ENCODE measurements around the gene CERS6. TPM values are rescaled to one million over a fixed set of nuclear protein-coding genes. Genes with fewer than 3 reads are reported as not detected.
"Not testable (repeated sequence)": the region's sequence is repeated elsewhere in the genome, so short reads cannot be mapped to it uniquely, and the experiment has no call there.

CERS6 gene
- total RNA-seq, 2 donors from 2014 or later = 13.7 to 15.8 TPM

- no peaks in the 10 kb centered on the region for H3K27me3 ChIP-seq (replicated peaks; ENCODE audit: insufficient read depth)
- no peak for TF ChIP-seq CTCF (IDR thresholded peaks at IDR 0.05)
- no peaks in the 10 kb centered on the region for H3K36me3 ChIP-seq
- no peak for DNase-seq (ENCODE audit: low spot score)
- no peaks in the 10 kb centered on the region for H3K9me3 ChIP-seq
- H3K4me1 ChIP-seq (ENCODE audit: control insufficient read depth in 1 of 2, low read depth in 2 of 2) = no peaks in the 10 kb centered on the region
- ATAC-seq (ENCODE audit: insufficient number of reproducible peaks, low FRiP score, low read depth) = no peak
- no peak overlapping the region for H3K27ac ChIP-seq
- H3K4me3 ChIP-seq = no peak overlapping the region
Measured at GRCh38 chr2:168787098-168787781, 331.2 kb downstream of the CERS6 start.

- no peak overlapping the region for H3K27ac ChIP-seq
- no peaks in the 10 kb centered on the region for H3K36me3 ChIP-seq
- TF ChIP-seq CTCF (IDR thresholded peaks at IDR 0.05) = no peak
- no peaks in the 10 kb centered on the region for H3K9me3 ChIP-seq
- ATAC-seq (ENCODE audit: insufficient number of reproducible peaks, low FRiP score, low read depth) (no peak), DNase-seq (ENCODE audit: low spot score) (no peak)
- H3K27me3 ChIP-seq (replicated peaks; ENCODE audit: insufficient read depth) = no peaks in the 10 kb centered on the region
- no peaks in the 10 kb centered on the region for H3K4me1 ChIP-seq (ENCODE audit: control insufficient read depth in 1 of 2, low read depth in 2 of 2)
- H3K4me3 ChIP-seq = no peak overlapping the region
Measured at GRCh38 chr2:168787782-168788376, 331.8 kb downstream of the CERS6 start.

- ATAC-seq (ENCODE audit: insufficient number of reproducible peaks, low FRiP score, low read depth) (no peak), DNase-seq (ENCODE audit: low spot score) (no peak)
- Histone ChIP-seq H3K4me3 (no peak overlapping the region), H3K9me3 (no peaks in the 10 kb centered on the region), H3K4me1 (ENCODE audit: control insufficient read depth in 1 of 2, low read depth in 2 of 2) (no peaks in the 10 kb centered on the region), H3K27me3 (replicated peaks; ENCODE audit: insufficient read depth) (no peaks in the 10 kb centered on the region), H3K27ac (no peak overlapping the region), H3K36me3 (no peaks in the 10 kb centered on the region)
- TF ChIP-seq CTCF (IDR thresholded peaks at IDR 0.05) = no peak
Measured at GRCh38 chr2:168789776-168790175, 333.7 kb downstream of the CERS6 start.

- ATAC-seq (ENCODE audit: insufficient number of reproducible peaks, low FRiP score, low read depth) (no peak), DNase-seq (ENCODE audit: low spot score) (no peak)
- Histone ChIP-seq H3K9me3 (no peaks in the 10 kb centered on the region), H3K27me3 (replicated peaks; ENCODE audit: insufficient read depth) (no peaks in the 10 kb centered on the region), H3K27ac (no peak overlapping the region), H3K4me3 (no peak overlapping the region), H3K36me3 (no peaks in the 10 kb centered on the region), H3K4me1 (ENCODE audit: control insufficient read depth in 1 of 2, low read depth in 2 of 2) (no peaks in the 10 kb centered on the region)
- TF ChIP-seq CTCF (IDR thresholded peaks at IDR 0.05) = no peak
Measured at GRCh38 chr2:168790226-168790902, 334.3 kb downstream of the CERS6 start.

GRCh38 chr2:168791140-168791539 lies 335.1 kb downstream of the CERS6 start:
- not testable (repeated sequence) for H3K9me3 ChIP-seq; ATAC-seq (ENCODE audit: insufficient number of reproducible peaks, low FRiP score, low read depth); H3K27me3 ChIP-seq (replicated peaks; ENCODE audit: insufficient read depth); H3K4me1 ChIP-seq (ENCODE audit: control insufficient read depth in 1 of 2, low read depth in 2 of 2); H3K4me3 ChIP-seq; H3K36me3 ChIP-seq; H3K27ac ChIP-seq; DNase-seq (ENCODE audit: low spot score)
